GM21619 (cell line): ENCODE measurements around the gene YJEFN3.

Experiments used
- ATAC-seq: cut with Tn5 transposase; IDR thresholded peaks from one replicate; pipeline ENCODE4 v1.9.1; 2021; ENCODE audit not compliant: unreplicated experiment

The YJEFN3 gene

GRCh38 chr19:19495614-19496603 lies 32.8 kb upstream of the YJEFN3 start:
- ATAC-seq = no peak

- ATAC-seq = no peak
These were observed 30.3 kb upstream of the YJEFN3 start for GRCh38 chr19:19498255-19498991.

- ATAC-seq = no peak
These were observed 29.3 kb upstream of the YJEFN3 start for GRCh38 chr19:19499272-19499995.

GRCh38 chr19:19500975-19501644 lies 27.6 kb upstream of the YJEFN3 start:
- no peak for ATAC-seq

GRCh38 chr19:19501798-19502197 lies 26.9 kb upstream of the YJEFN3 start:
- ATAC-seq = no peak

- ATAC-seq = no peak
These were observed 26.4 kb upstream of the YJEFN3 start for GRCh38 chr19:19502281-19502680.

GRCh38 chr19:19502808-19503602 lies 25.7 kb upstream of the YJEFN3 start:
- no peak for ATAC-seq

- no peak for ATAC-seq
These were observed 23.7 kb upstream of the YJEFN3 start for GRCh38 chr19:19504754-19505668.

- no peak for ATAC-seq
These were observed 22.9 kb upstream of the YJEFN3 start for GRCh38 chr19:19505669-19506326.

- no peak for ATAC-seq
These were observed 22.1 kb upstream of the YJEFN3 start for GRCh38 chr19:19506592-19506991.

- no peak for ATAC-seq
These were observed 21.4 kb upstream of the YJEFN3 start for GRCh38 chr19:19507354-19507753.

GRCh38 chr19:19508217-19508616 lies 20.5 kb upstream of the YJEFN3 start:
- no peak for ATAC-seq

GRCh38 chr19:19510432-19510831 lies 18.3 kb upstream of the YJEFN3 start:
- no peak for ATAC-seq

- no peak for ATAC-seq
These were observed 15.0 kb upstream of the YJEFN3 start for GRCh38 chr19:19513682-19514081.

- no peak for ATAC-seq
These were observed 14.5 kb upstream of the YJEFN3 start for GRCh38 chr19:19514215-19514657.

- no peak for ATAC-seq
These were observed 13.7 kb upstream of the YJEFN3 start, which contains the start of gene TSSK6 for GRCh38 chr19:19514881-19515641. TSS of gene TSSK6 (minus strand) at chr19:19515548. CDS start at chr19:19515427, 121 bp downstream.
